Sigmoid colon (tissue), 7 donors: ENCODE measurements around the gene ATRNL1. TPM values are rescaled to one million over a fixed set of nuclear protein-coding genes. Genes with fewer than 3 reads are reported as not detected.

ENCODE experiments used
- DNase-seq: peaks from one replicate; pipeline ENCODE4 v3.0.0-alpha.2; 2019
- H3K27ac ChIP-seq, 4 donors: fragments of 200-600 bp; sonication (generic); one replicate each; pipeline ENCODE4 v1.5.1; 2016 to 2019; ENCODE audit warnings: mild to moderate bottlenecking in 1 of 4
- H3K27me3 ChIP-seq, 3 donors: fragments of 200-600 bp; sonication (generic); one replicate each; pipeline ENCODE4 v1.5.1; 2019; ENCODE audit warnings: mild to moderate bottlenecking in 1 of 3
- H3K36me3 ChIP-seq, 4 donors: fragments of 200-600 bp; sonication (generic); one replicate each; pipeline ENCODE4 v1.5.1; 2016 to 2019
- H3K4me1 ChIP-seq, 4 donors: fragments of 200-600 bp; sonication (generic); one replicate each; pipeline ENCODE4 v1.5.1; 2017 to 2019
- H3K4me3 ChIP-seq, 4 donors: fragments of 200-600 bp; sonication (generic); one replicate each; pipeline ENCODE4 v1.5.1; 2017 to 2019; ENCODE audit warnings: mild to moderate bottlenecking in 2 of 4, moderate library complexity in 1 of 4
- H3K9me3 ChIP-seq, 4 donors: fragments of 200-600 bp in 3 of 4; sonication (generic) in 3 of 4; one replicate each; pipeline versions ENCODE4 v1.5.1 to v1.6.1; 2013 to 2019
- EP300 ChIP-seq, 4 donors: sonication (generic); formaldehyde crosslinking; IDR thresholded peaks; one replicate each; pipeline ENCODE4 v1.6.1; 2017; ENCODE audit warnings: antibody characterized with exemption in 4 of 4
- POLR2A ChIP-seq, 2 donors: fragments of 450-650 bp; IDR thresholded peaks; one replicate each; pipeline ENCODE4 v1.6.1; 2016; ENCODE audit warnings: antibody characterized with exemption in 2 of 2, mild to moderate bottlenecking in 2 of 2, moderate library complexity in 2 of 2
- POLR2AphosphoS5 ChIP-seq, 4 donors: sonication (generic); formaldehyde crosslinking; IDR thresholded peaks; one replicate each; pipeline ENCODE4 v1.6.1; 2017; ENCODE audit warnings: antibody characterized with exemption in 4 of 4
- WGBS, 2 donors: extraction: QIAGEN DNeasy Blood & Tissue Kit; methylation state at CpG; one replicate each; pipeline ENCODE4 v1.1.7; 2013; 5-methylcytosine and 5-hydroxymethylcytosine counted together
- intact Hi-C: fragments of 100-400 bp; cut with DNase I; formaldehyde crosslinking; loops from one replicate; pipeline ENCODE4 v1.15.1; 2023
- polyA plus RNA-seq, 3 donors: library from polyadenylated mRNA; stranded (reverse); fragments of 200-250 nt; gene quantifications; one replicate each; pipeline ENCODE4 v1.2.3, GENCODE V29; 2013
- total RNA-seq, 4 donors: library from RNA; depleted of rRNA; stranded (reverse); fragments of >200 nt; gene quantifications; one replicate each; pipeline ENCODE4 v1.1.0, GENCODE V29; 2016
- TF ChIP-seq, protein P1 (sequence below), 4 experiments: fragments of 450-650 bp in 3 of 4; fragments of 200-600 bp in 1 of 4; IDR thresholded peaks; one replicate each; pipeline ENCODE4 v1.5.1; 2016 to 2019; ENCODE audit warnings: antibody characterized with exemption in 4 of 4, mild to moderate bottlenecking in 3 of 4, moderate library complexity in 2 of 4
- donor health status: healthy with polysubstance abuse.
- donor health status: Bipolar disorder and iron deficiency.
- donor health status: healthy.

The ATRNL1 gene
- total and polyA plus RNA-seq, 7 donors, result 0.57 to 17.3 (median 6.9) TPM; not detected in 1

DNA sequence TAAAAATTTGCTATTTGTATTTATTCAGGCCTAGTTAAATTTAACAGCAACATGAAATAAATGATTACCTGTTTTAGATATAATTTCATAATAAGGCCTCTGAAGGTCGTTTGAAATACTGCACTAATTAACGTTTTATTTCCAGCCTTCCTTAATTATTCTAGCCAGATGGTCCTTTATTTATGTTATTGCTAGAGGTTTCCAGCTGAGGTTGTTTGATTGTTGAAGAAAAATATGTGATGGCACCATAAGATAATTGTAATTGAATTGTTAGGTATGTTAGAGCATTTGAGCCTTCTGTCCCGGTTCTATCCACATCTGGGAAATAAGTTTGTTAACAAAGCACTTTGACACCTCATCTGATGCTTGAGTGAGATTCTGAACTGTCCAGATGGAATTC lies 556.1 kb downstream of the ATRNL1 start:
- intact Hi-C loops, result no loop called here
- Histone ChIP-seq H3K36me3 (no peaks in the 10 kb centered on the region), H3K27ac (no peak overlapping the region), H3K4me1 (no peaks in the 10 kb centered on the region), H3K4me3 (no peak overlapping the region), H3K9me3 (no peaks in the 10 kb centered on the region), H3K27me3 (no peaks in the 10 kb centered on the region)
- no peak for DNase-seq
- 59 to 66% methylated on average over 3 of the region's 3 CpGs for WGBS, 2 donors
- no peak for TF ChIP-seq POLR2AphosphoS5 (IDR thresholded peaks at IDR 0.05)
- TF ChIP-seq, protein P1, sequence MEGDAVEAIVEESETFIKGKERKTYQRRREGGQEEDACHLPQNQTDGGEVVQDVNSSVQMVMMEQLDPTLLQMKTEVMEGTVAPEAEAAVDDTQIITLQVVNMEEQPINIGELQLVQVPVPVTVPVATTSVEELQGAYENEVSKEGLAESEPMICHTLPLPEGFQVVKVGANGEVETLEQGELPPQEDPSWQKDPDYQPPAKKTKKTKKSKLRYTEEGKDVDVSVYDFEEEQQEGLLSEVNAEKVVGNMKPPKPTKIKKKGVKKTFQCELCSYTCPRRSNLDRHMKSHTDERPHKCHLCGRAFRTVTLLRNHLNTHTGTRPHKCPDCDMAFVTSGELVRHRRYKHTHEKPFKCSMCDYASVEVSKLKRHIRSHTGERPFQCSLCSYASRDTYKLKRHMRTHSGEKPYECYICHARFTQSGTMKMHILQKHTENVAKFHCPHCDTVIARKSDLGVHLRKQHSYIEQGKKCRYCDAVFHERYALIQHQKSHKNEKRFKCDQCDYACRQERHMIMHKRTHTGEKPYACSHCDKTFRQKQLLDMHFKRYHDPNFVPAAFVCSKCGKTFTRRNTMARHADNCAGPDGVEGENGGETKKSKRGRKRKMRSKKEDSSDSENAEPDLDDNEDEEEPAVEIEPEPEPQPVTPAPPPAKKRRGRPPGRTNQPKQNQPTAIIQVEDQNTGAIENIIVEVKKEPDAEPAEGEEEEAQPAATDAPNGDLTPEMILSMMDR (IDR thresholded peaks at IDR 0.05), result no peak
- TF ChIP-seq POLR2A (IDR thresholded peaks at IDR 0.05), result no peak
- no peak for TF ChIP-seq EP300 (IDR thresholded peaks at IDR 0.05)

- 8 to 44% methylated on average over 1 of the region's 1 CpG for WGBS, 2 donors
- Histone ChIP-seq H3K27ac (no peak overlapping the region), H3K9me3 (no peaks in the 10 kb centered on the region), H3K4me1 (no peaks in the 10 kb centered on the region), H3K4me3 (no peak overlapping the region), H3K36me3 (no peaks in the 10 kb centered on the region), H3K27me3 (no peaks in the 10 kb centered on the region)
- intact Hi-C loops, result no loop called here
- TF ChIP-seq POLR2AphosphoS5 (IDR thresholded peaks at IDR 0.05) (no peak), POLR2A (IDR thresholded peaks at IDR 0.05) (no peak), EP300 (IDR thresholded peaks at IDR 0.05) (no peak)
- TF ChIP-seq, protein P1 (IDR thresholded peaks at IDR 0.05), result no peak
- DNase-seq, result no peak
These were observed 560.3 kb downstream of the ATRNL1 start for GRCh38 chr10:115653473-115653872.

GRCh38 chr10:115654961-115655360 lies 561.8 kb downstream of the ATRNL1 start:
- 80 to 89% methylated on average over 5 of the region's 5 CpGs for WGBS, 2 donors
- Histone ChIP-seq H3K27me3 (no peaks in the 10 kb centered on the region), H3K36me3 (no peaks in the 10 kb centered on the region), H3K9me3 (no peaks in the 10 kb centered on the region), H3K4me1 (no peaks in the 10 kb centered on the region), H3K27ac (no peak overlapping the region), H3K4me3 (no peak overlapping the region)
- no peak for TF ChIP-seq POLR2A (IDR thresholded peaks at IDR 0.05)
- TF ChIP-seq, protein P1 (IDR thresholded peaks at IDR 0.05), result no peak
- no peak for TF ChIP-seq EP300 (IDR thresholded peaks at IDR 0.05)
- TF ChIP-seq POLR2AphosphoS5 (IDR thresholded peaks at IDR 0.05), result no peak
- no peak for DNase-seq
- intact Hi-C loops, result no loop called here

DNA sequence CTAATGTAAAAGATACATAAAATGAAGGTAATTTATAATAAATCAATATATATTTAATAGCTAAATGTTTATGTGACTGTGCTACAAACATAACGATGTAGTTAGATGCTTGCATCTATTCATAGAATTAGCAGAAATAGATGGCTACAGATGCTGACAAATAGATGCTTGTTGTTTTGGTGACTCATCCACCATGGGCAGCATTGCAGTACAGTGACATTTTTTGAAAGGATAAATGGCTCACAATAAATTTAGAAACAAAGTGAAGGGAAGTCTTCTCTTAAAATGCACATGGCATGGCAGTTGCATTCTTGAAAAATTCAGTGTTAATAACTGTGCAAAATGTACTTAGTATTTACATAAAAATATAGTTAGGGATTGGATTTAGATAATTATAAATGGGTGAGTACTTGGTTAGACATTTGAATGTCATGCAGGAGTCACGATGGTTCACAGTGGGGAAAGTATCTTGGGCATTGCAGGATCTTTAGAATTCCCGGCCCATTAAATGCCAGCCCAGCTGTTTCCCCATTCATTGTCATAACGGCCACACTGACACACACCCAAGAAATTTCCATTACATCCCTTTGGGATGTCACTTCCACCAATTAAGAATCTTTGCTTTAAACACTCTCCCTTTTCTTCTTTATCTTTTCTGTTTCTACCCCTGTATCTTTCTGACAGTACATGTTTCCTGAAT lies 564.1 kb downstream of the ATRNL1 start:
- intact Hi-C loops, result no loop called here
- Histone ChIP-seq H3K4me1 (no peaks in the 10 kb centered on the region), H3K9me3 (no peaks in the 10 kb centered on the region), H3K27me3 (no peaks in the 10 kb centered on the region), H3K4me3 (no peak overlapping the region), H3K27ac (no peak overlapping the region), H3K36me3 (no peaks in the 10 kb centered on the region)
- TF ChIP-seq EP300 (IDR thresholded peaks at IDR 0.05) (no peak), POLR2A (IDR thresholded peaks at IDR 0.05) (no peak), POLR2AphosphoS5 (IDR thresholded peaks at IDR 0.05) (no peak)
- TF ChIP-seq, protein P1 (IDR thresholded peaks at IDR 0.05), result no peak
- DNase-seq, result no peak
- 64 to 73% methylated on average over 4 of the region's 4 CpGs for WGBS, 2 donors

GRCh38 chr10:115659616-115660015 lies 566.5 kb downstream of the ATRNL1 start:
- DNase-seq, result no peak
- no peak overlapping the region for H3K27ac ChIP-seq
- no peak for TF ChIP-seq POLR2AphosphoS5 (IDR thresholded peaks at IDR 0.05)
- TF ChIP-seq POLR2A (IDR thresholded peaks at IDR 0.05), result no peak
- TF ChIP-seq, protein P1 (IDR thresholded peaks at IDR 0.05), result no peak
- TF ChIP-seq EP300 (IDR thresholded peaks at IDR 0.05), result no peak
- H3K4me3 ChIP-seq, result no peak overlapping the region
- H3K9me3 ChIP-seq, result no peaks in the 10 kb centered on the region
- H3K4me1 ChIP-seq, result no peaks in the 10 kb centered on the region
- no peaks in the 10 kb centered on the region for H3K27me3 ChIP-seq
- H3K36me3 ChIP-seq, result no peaks in the 10 kb centered on the region
- intact Hi-C loops, result no loop called here
- 35 to 66% methylated on average over 3 of the region's 3 CpGs for WGBS, 2 donors
